Right lobe of liver (tissue), 4 donors: Measurements from ENCODE around the gene IL18RAP.

Experiments used
- CTCF ChIP-seq, 4 donors: fragments of 200-600 bp in 3 of 4; fragments of 450-650 bp in 1 of 4; IDR thresholded peaks; one replicate each; pipeline versions ENCODE4 v1.5.1 to v1.8.0; 2016 to 2022; ENCODE audit warnings: antibody characterized with exemption in 4 of 4, mild to moderate bottlenecking in 2 of 4
- POLR2A ChIP-seq: fragments of 450-650 bp; IDR thresholded peaks from one replicate; pipeline ENCODE4 v1.6.1; 2017; ENCODE audit warnings: antibody characterized with exemption, mild to moderate bottlenecking
- donor health status: DM: no; HTN: no; CAD: no.
- donor health status: DM: no; HTN: no; CAD: no.
- donor health status: DM: no; HTN: yes; CAD: no.

GRCh38 chr2:102473020-102473419 lies 50.1 kb downstream of the IL18RAP start, which contains the start of gene SLC9A4:
- TF ChIP-seq CTCF (IDR thresholded peaks at IDR 0.05) (peak; percentile 76 to 87 (median 85)), POLR2A (no peak)
